Mammary epithelial cell (primary cell): ENCODE data around the gene SLIT3.

ENCODE experiments used
- EZH2 ChIP-seq: IDR thresholded peaks from 2 replicates; pipeline ENCODE4 v1.6.1; 2012; ENCODE audit warnings: low read length, inconsistent platforms, borderline replicate concordance
- TF ChIP-seq, protein P1 (sequence below), 2 donors: IDR thresholded peaks in 1 of 2; conservative IDR thresholded peaks in 1 of 2; 2 replicates each; pipeline ENCODE4 v1.5.1; 2011 to 2012; ENCODE audit warnings: inconsistent platforms in 2 of 2, low read length in 2 of 2, mild to moderate bottlenecking in 2 of 2, control low read depth in 1 of 2, low read depth in 1 of 2; ENCODE audit not compliant: insufficient read depth in 1 of 2; ENCODE audit errors: extremely low read depth in 1 of 2

DNA sequence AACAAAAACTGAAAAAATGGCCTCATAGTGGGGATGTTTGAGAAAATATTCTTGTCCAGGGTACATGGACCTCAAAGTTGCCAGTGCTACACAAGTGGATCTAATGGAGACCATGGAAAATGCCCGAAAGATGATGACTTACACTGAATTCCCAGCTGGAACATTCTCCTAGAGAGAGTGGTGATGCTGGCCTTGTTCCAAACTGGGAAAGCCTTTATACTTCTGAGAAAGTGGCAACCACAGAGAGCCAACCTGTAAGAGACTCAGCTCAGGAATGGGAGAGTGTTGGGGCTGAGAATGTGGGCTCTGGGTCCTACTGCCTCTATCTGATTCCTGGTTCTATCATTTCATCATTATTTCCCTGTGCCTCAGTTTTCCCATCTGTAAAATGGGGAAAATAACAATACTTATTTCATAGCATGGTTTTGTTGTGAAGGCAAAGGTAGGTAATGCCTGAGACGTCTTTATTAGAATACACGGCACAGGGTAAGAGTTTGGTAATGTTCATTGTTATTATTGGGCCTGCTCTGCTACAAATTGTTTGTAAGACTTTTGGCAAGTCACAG, 492.8 kb downstream of the SLIT3 start:
- TF ChIP-seq, protein P1, sequence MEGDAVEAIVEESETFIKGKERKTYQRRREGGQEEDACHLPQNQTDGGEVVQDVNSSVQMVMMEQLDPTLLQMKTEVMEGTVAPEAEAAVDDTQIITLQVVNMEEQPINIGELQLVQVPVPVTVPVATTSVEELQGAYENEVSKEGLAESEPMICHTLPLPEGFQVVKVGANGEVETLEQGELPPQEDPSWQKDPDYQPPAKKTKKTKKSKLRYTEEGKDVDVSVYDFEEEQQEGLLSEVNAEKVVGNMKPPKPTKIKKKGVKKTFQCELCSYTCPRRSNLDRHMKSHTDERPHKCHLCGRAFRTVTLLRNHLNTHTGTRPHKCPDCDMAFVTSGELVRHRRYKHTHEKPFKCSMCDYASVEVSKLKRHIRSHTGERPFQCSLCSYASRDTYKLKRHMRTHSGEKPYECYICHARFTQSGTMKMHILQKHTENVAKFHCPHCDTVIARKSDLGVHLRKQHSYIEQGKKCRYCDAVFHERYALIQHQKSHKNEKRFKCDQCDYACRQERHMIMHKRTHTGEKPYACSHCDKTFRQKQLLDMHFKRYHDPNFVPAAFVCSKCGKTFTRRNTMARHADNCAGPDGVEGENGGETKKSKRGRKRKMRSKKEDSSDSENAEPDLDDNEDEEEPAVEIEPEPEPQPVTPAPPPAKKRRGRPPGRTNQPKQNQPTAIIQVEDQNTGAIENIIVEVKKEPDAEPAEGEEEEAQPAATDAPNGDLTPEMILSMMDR (conservative IDR thresholded peaks at IDR 0.05 in 1 of 2, IDR thresholded peaks at IDR 0.05 in 1 of 2; ENCODE audit: extremely low read depth in 1 of 2, insufficient read depth in 1 of 2, low read depth in 1 of 2, low read length in 2 of 2), result no peak
- TF ChIP-seq EZH2, result no peak
